ENCODE results near the gene SLC23A2.

The SLC23A2 gene

GRCh38 chr20:5001174-5002076 lies at the start of gene SLC23A2:
SLC23A2 (minus strand) TSS chr20:5001510; CDS start chr20:4932562, 68,948 bp downstream.
- peak within 1 kb of the TSS; percentile 71 for H3K4me3 ChIP-seq (ENCODE audit: low read depth, low read length)
- TF ChIP-seq MAX (IDR thresholded peaks at IDR 0.05; ENCODE audit: low read depth, low read length) (no peak), MYC (IDR thresholded peaks at IDR 0.05; ENCODE audit: low read depth, low read length) (no peak; the same call in 1 of the 2 replicates), POLR2A (IDR thresholded peaks at IDR 0.05; ENCODE audit: extremely low read depth, insufficient read length) (peak; percentile 59), CTCF (IDR thresholded peaks at IDR 0.05; ENCODE audit: low read depth, low read length) (no peak)
- DNase-seq (ENCODE audit: low read depth): peak; percentile 73

DNA sequence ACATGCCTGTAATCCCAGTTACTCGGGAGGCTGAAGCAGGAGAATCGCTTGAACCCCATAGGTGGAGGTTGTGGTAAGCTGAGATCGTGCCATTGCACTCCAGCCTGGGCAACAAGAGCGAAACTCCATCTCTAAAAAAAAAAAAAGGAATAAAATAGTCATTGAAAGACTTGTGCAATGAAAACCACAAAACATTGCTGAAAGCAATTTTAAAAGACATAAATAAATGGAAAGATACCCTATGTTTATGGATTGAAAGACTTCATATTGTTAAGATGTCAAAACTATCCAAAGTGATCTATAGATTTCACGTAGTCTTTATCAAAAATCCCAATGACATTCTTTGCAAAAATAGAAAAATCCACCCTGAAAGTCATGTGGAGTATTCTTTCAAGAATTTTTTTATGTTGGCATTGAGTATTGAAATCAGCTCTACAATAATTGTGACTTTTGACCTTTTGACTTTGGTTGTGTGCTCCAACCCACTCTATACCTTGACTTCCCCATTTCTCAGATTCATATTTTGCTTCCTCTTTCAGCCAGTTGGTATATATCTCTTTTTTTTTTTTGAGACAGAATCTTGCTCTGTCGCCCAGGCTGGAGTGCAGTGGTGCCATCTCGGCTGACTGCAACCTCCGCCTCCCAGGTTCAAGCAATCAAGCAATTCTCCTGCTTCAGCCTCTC lies 45.5 kb upstream of the SLC23A2 start:
- TF ChIP-seq CTCF (IDR thresholded peaks at IDR 0.05; ENCODE audit: low read depth, low read length): no peak
- TF ChIP-seq MAX (IDR thresholded peaks at IDR 0.05; ENCODE audit: low read depth, low read length): no peak
- no peak for TF ChIP-seq POLR2A (IDR thresholded peaks at IDR 0.05; ENCODE audit: extremely low read depth, insufficient read length)
- TF ChIP-seq MYC (IDR thresholded peaks at IDR 0.05; ENCODE audit: low read depth, low read length): no peak
- no peak overlapping the region for H3K4me3 ChIP-seq (ENCODE audit: low read depth, low read length)
- DNase-seq (ENCODE audit: low read depth): peak; percentile 77

DNA sequence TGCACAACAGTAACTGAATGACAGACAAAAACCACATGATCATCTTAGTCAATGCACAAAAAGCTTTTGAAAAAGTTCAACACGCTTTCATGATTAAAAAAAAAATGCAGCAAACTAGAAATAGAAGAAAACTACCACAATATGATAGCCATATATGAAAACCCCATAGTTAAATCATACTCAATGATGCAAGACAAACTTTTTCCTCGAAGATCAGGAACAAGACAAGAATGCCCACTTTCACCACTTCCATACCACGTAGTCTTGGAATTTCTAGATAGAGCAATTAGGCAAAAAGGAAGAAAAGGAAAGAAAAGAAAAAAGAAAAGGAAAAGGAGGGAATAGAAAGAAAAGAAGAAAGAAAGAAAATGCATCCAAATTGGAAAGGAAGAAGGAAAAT lies 44.6 kb upstream of the SLC23A2 start:
- DNase-seq (ENCODE audit: low read depth): no peak
- no peak for TF ChIP-seq MAX (IDR thresholded peaks at IDR 0.05; ENCODE audit: low read depth, low read length)
- no peak for TF ChIP-seq CTCF (IDR thresholded peaks at IDR 0.05; ENCODE audit: low read depth, low read length)
- no peak for TF ChIP-seq POLR2A (IDR thresholded peaks at IDR 0.05; ENCODE audit: extremely low read depth, insufficient read length)
- TF ChIP-seq MYC (IDR thresholded peaks at IDR 0.05; ENCODE audit: low read depth, low read length): no peak
- no peak overlapping the region for H3K4me3 ChIP-seq (ENCODE audit: low read depth, low read length)

- H3K4me3 ChIP-seq (ENCODE audit: low read depth, low read length): no peak overlapping the region
- TF ChIP-seq MYC (IDR thresholded peaks at IDR 0.05; ENCODE audit: low read depth, low read length): no peak
- no peak for DNase-seq (ENCODE audit: low read depth)
Observed at GRCh38 chr20:5044075-5044620, 42.8 kb upstream of the SLC23A2 start.

- H3K4me3 ChIP-seq (ENCODE audit: low read depth, low read length): no peak overlapping the region
- TF ChIP-seq POLR2A (IDR thresholded peaks at IDR 0.05; ENCODE audit: extremely low read depth, insufficient read length) (no peak), MAX (IDR thresholded peaks at IDR 0.05; ENCODE audit: low read depth, low read length) (no peak), CTCF (IDR thresholded peaks at IDR 0.05; ENCODE audit: low read depth, low read length) (no peak), MYC (IDR thresholded peaks at IDR 0.05; ENCODE audit: low read depth, low read length) (no peak)
- peak; percentile 87 for DNase-seq (ENCODE audit: low read depth)
Observed at GRCh38 chr20:5041433-5041832, 40.1 kb upstream of the SLC23A2 start.

DNA sequence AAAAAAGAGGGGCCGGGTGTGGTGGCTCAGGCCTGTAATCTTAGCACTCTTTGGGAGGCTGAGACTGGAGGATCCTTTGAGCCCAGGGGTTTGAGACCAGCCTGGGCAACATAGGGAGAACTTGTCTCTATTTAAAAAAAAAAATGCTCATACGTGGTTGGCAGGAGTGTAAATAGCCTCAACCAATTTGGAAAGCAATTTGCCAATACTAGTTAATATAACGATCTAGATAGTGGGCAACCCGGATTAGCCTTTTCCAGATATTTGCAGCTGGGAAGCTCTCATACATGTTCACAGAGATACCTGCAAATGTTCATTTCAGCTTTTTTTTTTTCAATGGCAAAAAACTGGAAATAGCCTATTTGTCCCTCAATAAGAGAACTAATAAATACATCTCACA lies 39.0 kb upstream of the SLC23A2 start:
- no peak overlapping the region for H3K4me3 ChIP-seq (ENCODE audit: low read depth, low read length)
- DNase-seq (ENCODE audit: low read depth): no peak
- TF ChIP-seq MAX (IDR thresholded peaks at IDR 0.05; ENCODE audit: low read depth, low read length): no peak
- no peak for TF ChIP-seq MYC (IDR thresholded peaks at IDR 0.05; ENCODE audit: low read depth, low read length)
- no peak for TF ChIP-seq POLR2A (IDR thresholded peaks at IDR 0.05; ENCODE audit: extremely low read depth, insufficient read length)
- no peak for TF ChIP-seq CTCF (IDR thresholded peaks at IDR 0.05; ENCODE audit: low read depth, low read length)

Data from NB4 (cell line).